HepG2 (cell line): ENCODE data around the gene HYCC2. TPM values are rescaled to one million over a fixed set of nuclear protein-coding genes. Genes with fewer than 3 reads are reported as not detected.
A peak's percentile ranks its signal among the peaks of the same experiment; 100 is the strongest.

Experiments
- DR1 ChIP-seq: sonication (generic); formaldehyde crosslinking; IDR thresholded peaks from 2 replicates; pipeline ENCODE4 v1.8.0; 2021; ENCODE audit warnings: mild to moderate bottlenecking, missing genetic modification reagents, inconsistent platforms
- FLYWCH1 ChIP-seq: sonication (generic); formaldehyde crosslinking; IDR thresholded peaks from 2 replicates; pipeline ENCODE4 v1.8.1; 2023; ENCODE audit warnings: mild to moderate bottlenecking, missing genetic modification reagents
- FOXP4 ChIP-seq: sonication (generic); formaldehyde crosslinking; IDR thresholded peaks from 2 replicates; pipeline ENCODE4 v1.4.0; 2020; ENCODE audit warnings: missing genetic modification reagents
- KIAA2018 ChIP-seq: sonication (generic); formaldehyde crosslinking; IDR thresholded peaks from 2 replicates; pipeline ENCODE4 v1.5.0; 2020; ENCODE audit warnings: mild to moderate bottlenecking, missing genetic modification reagents, borderline replicate concordance
- LCORL ChIP-seq, 2 experiments: fragments of 450-650 bp in 1 of 2; sonication (generic) in 1 of 2; formaldehyde crosslinking in 1 of 2; IDR thresholded peaks; 2 replicates each; pipeline versions ENCODE4 v1.5.0 to v1.6.1; 2017 to 2020; ENCODE audit warnings: antibody characterized with exemption in 1 of 2, missing genetic modification reagents in 1 of 2
- MAFK ChIP-seq, 2 experiments: IDR thresholded peaks in 1 of 2; conservative IDR thresholded peaks in 1 of 2; 2 replicates each; pipeline ENCODE4 v1.6.1; 2011; ENCODE audit warnings: improper control_type of control experiment in 2 of 2, low read length in 2 of 2
- RBAK ChIP-seq: sonication (generic); formaldehyde crosslinking; IDR thresholded peaks from 2 replicates; pipeline ENCODE4 v1.5.1; 2020; ENCODE audit warnings: mild to moderate bottlenecking, missing genetic modification reagents
- SKIL ChIP-seq: sonication (generic); formaldehyde crosslinking; IDR thresholded peaks from 2 replicates; pipeline ENCODE4 v1.8.0; 2022; ENCODE audit warnings: missing genetic modification reagents, mild to moderate bottlenecking, moderate library complexity, borderline replicate concordance
- ZFP1 ChIP-seq: IDR thresholded peaks from 2 replicates; pipeline ENCODE4 v1.6.1; 2016
- ZNF124 ChIP-seq: sonication (generic); formaldehyde crosslinking; IDR thresholded peaks from 2 replicates; pipeline ENCODE4 v1.4.0; 2020; ENCODE audit warnings: missing genetic modification reagents
- ZNF281 ChIP-seq: sonication (generic); formaldehyde crosslinking; IDR thresholded peaks from 2 replicates; pipeline ENCODE4 v1.4.0; 2020; ENCODE audit warnings: missing genetic modification reagents, borderline replicate concordance
- ZNF616 ChIP-seq: sonication (generic); formaldehyde crosslinking; IDR thresholded peaks from 2 replicates; pipeline ENCODE4 v1.5.0; 2020; ENCODE audit warnings: low read depth, mild to moderate bottlenecking, missing genetic modification reagents
- polyA plus RNA-seq, 8 experiments: library from polyadenylated mRNA; depleted of rRNA in 3 of 8; stranded (reverse) in 7 of 8; unstranded in 1 of 8; fragments of >200 nt; fragmentation: Illumina TruSeq in 4 of 8; extraction: Trizol in 4 of 8; gene quantifications; 2 replicates each; pipeline versions ENCODE4 v1.2.1 to v1.2.3, GENCODE V29; 2011 to 2016; ENCODE audit warnings: low read depth in 4 of 8, missing spikeins in 1 of 8, mixed read lengths in 1 of 8; ENCODE audit not compliant: insufficient read depth in 1 of 8
- total RNA-seq, 5 experiments: library from RNA; depleted of rRNA; stranded (reverse); fragments of >200 nt; fragmentation: Illumina TruSeq; extraction: Trizol; gene quantifications; 2 replicates each; pipeline ENCODE4 v1.2.3, GENCODE V29; 2016; ENCODE audit warnings: low read depth in 1 of 5

HYCC2 gene
- total and polyA plus RNA-seq, 2 of the 13 experiments (the other 11 are each of a cell fraction or from before 2014, with no cell fraction given) = 4.7 to 13.9 TPM

GRCh38 chr2:201118121-201118960 lies 46.9 kb upstream of the HYCC2 start (continued):
- TF ChIP-seq SKIL (CRISPR knock-in tag) (peak; percentile 32; the same call in 1 of the 2 replicates), KIAA2018 (peak; percentile 59; the same call in 1 of the 2 replicates), ZNF616 (CRISPR knock-in tag) (no peak; the same call in 1 of the 2 replicates), MAFK (conservative IDR thresholded peaks at IDR 0.05 in 1 of 2, IDR thresholded peaks at IDR 0.05 in 1 of 2; ENCODE audit: low read length in 2 of 2) (no peak), ZNF124 (no peak; the same call in 1 of the 2 replicates), ZFP1 (CRISPR knock-in tag) (peak; percentile 51; the same call in 1 of the 2 replicates), ZNF281 (CRISPR knock-in tag) (peak; percentile 82), FLYWCH1 (no peak), FOXP4 (CRISPR knock-in tag) (peak; percentile 82), LCORL (IDR thresholded peaks at IDR 0.05) (no peak), LCORL (CRISPR knock-in tag; IDR thresholded peaks at IDR 0.05) (peak; percentile 83), RBAK (CRISPR knock-in tag) (no peak), DR1 (CRISPR knock-in tag) (peak; percentile 52; the same call in 1 of the 2 replicates)
